GM18507 (cell line): ENCODE results near the gene ENOSF1.

Experiments used
- DNase-seq: peaks from one replicate; pipeline ENCODE4 v3.0.0; 2011; ENCODE audit warnings: low read depth; ENCODE audit not compliant: insufficient read length; ENCODE audit errors: extremely low spot score
- FAIRE-seq: peaks from 2 replicates; lab custom pipeline; 2011; peaks lifted over from hg19 to GRCh38; lab: Jason Lieb, UNC

ENOSF1 gene

GRCh38 chr18:677951-678381, 34.5 kb downstream of the ENOSF1 start:
- no peak for DNase-seq
- FAIRE-seq: no peak

- FAIRE-seq: no peak
- DNase-seq: no peak
Observed at GRCh38 chr18:677145-677544, 35.3 kb downstream of the ENOSF1 start.

- no peak for FAIRE-seq
- DNase-seq: no peak
Observed at GRCh38 chr18:676736-677135, 35.7 kb downstream of the ENOSF1 start.

GRCh38 chr18:676069-676468, 36.4 kb downstream of the ENOSF1 start:
- DNase-seq (no peak), FAIRE-seq (no peak)

- FAIRE-seq (no peak), DNase-seq (no peak)
Observed at GRCh38 chr18:675307-675706, 37.1 kb downstream of the ENOSF1 start.

GRCh38 chr18:673769-674168, 38.7 kb downstream of the ENOSF1 start:
- FAIRE-seq: no peak
- no peak for DNase-seq

- FAIRE-seq (no peak), DNase-seq (no peak)
Observed at GRCh38 chr18:673317-673716, 39.1 kb downstream of the ENOSF1 start.

GRCh38 chr18:671405-671804, 41.0 kb downstream of the ENOSF1 start:
- FAIRE-seq: no peak
- no peak for DNase-seq

- no peak for DNase-seq
- FAIRE-seq: no peak
Observed at GRCh38 chr18:670522-670921, 41.9 kb downstream of the ENOSF1 start.

- FAIRE-seq (no peak), DNase-seq (no peak)
Observed at GRCh38 chr18:669077-669476, 43.4 kb downstream of the ENOSF1 start.

GRCh38 chr18:668260-668659, 44.2 kb downstream of the ENOSF1 start:
- no peak for DNase-seq
- FAIRE-seq: no peak

GRCh38 chr18:666628-667027, 45.8 kb downstream of the ENOSF1 start:
- DNase-seq: no peak
- FAIRE-seq: no peak

- no peak for DNase-seq
- FAIRE-seq: no peak
Observed at GRCh38 chr18:666177-666576, 46.3 kb downstream of the ENOSF1 start.

- DNase-seq (no peak), FAIRE-seq (no peak)
Observed at GRCh38 chr18:662197-662596, 50.2 kb downstream of the ENOSF1 start.

- FAIRE-seq: no peak
- no peak for DNase-seq
Observed at GRCh38 chr18:659597-659996, 52.8 kb downstream of the ENOSF1 start.

GRCh38 chr18:658947-659533, 53.4 kb downstream of the ENOSF1 start:
- FAIRE-seq: no peak
- no peak for DNase-seq

- DNase-seq (peak; percentile 69), FAIRE-seq (peak; percentile 89)
Observed at GRCh38 chr18:658001-658946, 54.2 kb downstream of the ENOSF1 start.

- FAIRE-seq (peak; percentile 24), DNase-seq (peak; percentile 43)
Observed at GRCh38 chr18:657311-658000, 55.0 kb downstream of the ENOSF1 start, which contains the start of gene TYMS. TYMS (plus strand) TSS chr18:657653; CDS start chr18:657743, 90 bp downstream.

GRCh38 chr18:655445-655844, 57.0 kb downstream of the ENOSF1 start:
- FAIRE-seq: no peak

GRCh38 chr18:654601-655000, 57.8 kb downstream of the ENOSF1 start:
- DNase-seq (no peak), FAIRE-seq (no peak)

More at GRCh38 chr18:655445-655844, 57.0 kb downstream of the ENOSF1 start:
- DNase-seq: no peak
